GM18502 (cell line): ENCODE data around the gene DOCK2.
A peak's percentile ranks its signal among the peaks of the same experiment; 100 is the strongest.

ENCODE experiments used
- ATAC-seq: cut with Tn5 transposase; IDR thresholded peaks from one replicate; pipeline ENCODE4 v1.9.1; 2021; ENCODE audit warnings: mild to moderate bottlenecking; ENCODE audit not compliant: unreplicated experiment, poor library complexity

DOCK2 gene

DNA sequence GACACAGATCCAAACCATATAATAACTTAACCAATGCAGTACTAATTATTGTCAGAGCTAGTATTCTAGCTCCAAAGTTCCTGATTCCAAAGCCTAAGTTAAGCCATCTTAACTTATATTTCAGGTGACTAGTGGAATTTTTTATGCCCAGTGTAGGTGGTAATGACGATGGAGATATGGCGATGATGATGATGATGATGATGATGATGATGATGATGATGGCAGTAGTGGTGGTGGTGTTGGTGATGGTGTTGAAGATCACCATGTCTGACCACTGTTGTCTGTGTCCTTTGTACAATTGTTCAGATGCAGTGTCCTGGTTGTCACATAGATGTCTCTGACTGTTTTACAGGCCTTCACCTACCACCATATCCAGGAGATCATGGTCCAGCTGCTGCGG, 203.3 kb downstream of the DOCK2 start:
- ATAC-seq = no peak

DNA sequence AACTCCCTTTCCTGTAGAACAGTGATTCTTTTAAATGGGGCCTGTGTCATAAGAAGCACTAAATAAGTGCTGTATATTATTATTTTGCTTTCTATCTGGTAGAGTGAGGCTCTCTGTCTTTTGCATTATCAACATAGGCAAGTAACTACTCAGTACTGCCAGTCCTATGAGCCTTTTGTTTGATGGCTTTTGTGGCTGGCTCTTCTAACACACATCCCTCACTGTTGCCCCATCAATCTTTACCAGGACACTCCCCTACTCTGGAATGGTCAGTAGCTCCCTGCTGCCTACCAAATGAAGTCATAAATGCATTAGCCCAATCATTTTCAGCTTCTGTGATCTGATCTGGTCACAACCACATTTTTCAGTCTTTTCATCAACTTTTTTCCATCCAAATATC, 205.6 kb downstream of the DOCK2 start:
- ATAC-seq = no peak

DNA sequence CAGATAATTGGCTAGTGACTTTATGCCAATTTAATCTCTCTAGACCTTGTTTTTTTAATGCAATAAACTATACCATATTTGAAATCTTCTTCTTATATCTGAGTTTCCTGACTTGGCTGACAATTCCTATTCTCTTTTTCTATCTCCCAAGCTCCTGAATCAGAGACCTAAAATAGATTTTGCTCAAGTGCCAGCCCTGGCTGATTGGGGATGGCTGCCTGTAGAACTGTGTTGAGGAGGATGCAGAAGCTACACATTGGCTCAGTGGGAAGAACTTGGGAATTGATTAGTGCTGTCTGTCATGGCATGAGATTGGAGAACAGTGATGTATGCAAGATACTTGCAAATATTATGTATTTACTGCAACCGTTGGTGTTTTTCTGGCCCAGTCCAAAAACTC, 210.4 kb downstream of the DOCK2 start:
- ATAC-seq = no peak

DNA sequence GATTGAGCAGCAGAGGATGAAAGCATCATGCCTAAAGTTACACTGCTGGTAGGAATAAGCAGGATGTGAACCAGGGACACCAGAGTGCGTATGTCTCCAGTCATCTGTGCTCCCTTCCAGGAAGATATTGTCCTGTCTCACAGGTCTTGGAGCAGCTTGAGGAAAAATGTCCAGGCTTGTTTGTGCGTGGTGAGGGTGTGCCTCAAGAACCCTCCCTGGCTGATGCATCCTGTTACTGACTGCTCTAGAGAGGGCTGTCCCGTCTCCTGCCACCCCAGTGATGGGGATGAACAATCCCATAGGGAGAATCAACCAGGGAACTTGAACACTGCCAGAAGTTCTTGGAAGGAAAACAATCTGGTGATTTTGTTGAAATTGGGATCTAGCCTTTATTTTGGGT, 211.2 kb downstream of the DOCK2 start:
- ATAC-seq = no peak

DNA sequence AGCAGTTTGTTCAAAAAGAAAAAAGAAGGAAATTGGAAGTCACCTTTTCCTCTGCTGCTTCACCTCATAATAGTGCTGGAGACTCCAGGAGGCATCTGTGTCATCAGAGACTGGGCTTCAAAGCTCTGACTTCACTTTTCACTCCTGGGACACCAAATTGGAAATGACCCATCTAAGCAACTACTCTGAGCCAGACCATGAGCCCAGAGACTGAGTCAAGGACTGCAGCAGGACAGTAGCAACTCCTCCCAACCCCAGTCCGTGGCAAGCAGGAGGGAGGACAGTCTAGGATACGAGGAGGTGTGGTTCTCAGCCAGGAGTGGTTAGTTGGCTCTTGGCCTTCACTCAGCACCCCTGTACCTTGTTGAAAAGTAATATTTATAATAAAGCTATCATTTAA, 211.7 kb downstream of the DOCK2 start:
- ATAC-seq = no peak

DNA sequence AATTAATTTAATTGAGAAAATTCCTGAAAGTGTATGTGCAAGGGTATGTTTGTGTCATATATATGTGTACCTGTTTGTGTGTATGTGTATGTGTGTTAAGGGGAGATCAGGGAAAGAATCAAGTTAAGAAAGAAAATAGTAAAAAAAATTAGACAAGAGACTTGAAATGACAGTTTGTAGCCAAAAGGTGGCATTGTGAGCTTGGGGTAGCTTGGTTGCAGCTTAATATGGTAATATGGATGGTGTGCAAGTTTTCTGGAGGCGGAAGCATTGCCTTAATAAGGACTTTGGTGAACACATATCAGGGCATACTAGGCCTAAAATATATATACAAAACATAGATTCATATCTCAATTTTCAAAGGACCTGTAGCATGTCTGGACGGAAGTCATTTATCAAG, 213.3 kb downstream of the DOCK2 start:
- ATAC-seq = no peak

DNA sequence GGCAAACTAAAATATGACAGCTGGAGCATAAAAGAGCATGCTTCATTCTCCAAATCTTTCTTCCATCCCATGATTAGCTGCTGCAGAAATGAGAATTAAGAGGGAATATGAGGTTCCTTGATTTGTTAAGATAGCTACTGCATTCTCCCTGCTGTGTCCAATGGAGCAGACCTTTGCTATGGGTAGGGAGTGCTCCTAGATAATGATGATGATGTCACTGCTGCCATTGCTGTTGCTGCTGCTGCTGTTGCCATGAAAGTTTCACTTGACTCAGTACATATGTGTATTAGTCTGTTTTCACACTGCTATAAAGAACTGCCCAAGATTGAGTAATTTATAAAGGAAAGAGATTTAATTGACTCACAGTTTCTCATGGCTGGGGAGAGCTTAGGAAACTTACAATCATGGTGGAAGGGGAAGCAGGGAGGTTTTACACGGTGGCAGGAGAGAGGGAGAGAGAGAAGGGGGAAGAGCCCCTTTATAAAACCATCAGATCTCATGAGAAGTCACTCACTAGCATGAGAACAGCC, 214.3 kb downstream of the DOCK2 start:
- no peak for ATAC-seq

DNA sequence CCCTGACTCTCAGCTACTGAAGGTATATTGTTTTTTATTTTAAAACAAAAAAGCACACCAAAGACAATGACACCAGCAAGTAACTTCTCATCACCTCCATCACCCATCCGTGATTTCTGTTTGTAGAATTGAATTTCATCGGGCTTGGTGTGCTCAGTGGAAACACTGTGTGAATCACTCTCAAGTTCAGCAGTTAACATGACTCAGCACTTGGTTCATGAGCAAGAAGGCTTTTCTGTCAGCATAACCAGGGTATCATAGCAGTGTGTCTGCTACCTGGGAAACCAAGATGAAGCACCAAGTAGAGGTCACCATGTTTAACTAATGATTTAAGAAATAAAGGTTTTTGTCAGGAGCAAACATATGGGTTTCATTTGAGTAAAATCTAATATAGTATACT, 219.5 kb downstream of the DOCK2 start:
- ATAC-seq = no peak

DNA sequence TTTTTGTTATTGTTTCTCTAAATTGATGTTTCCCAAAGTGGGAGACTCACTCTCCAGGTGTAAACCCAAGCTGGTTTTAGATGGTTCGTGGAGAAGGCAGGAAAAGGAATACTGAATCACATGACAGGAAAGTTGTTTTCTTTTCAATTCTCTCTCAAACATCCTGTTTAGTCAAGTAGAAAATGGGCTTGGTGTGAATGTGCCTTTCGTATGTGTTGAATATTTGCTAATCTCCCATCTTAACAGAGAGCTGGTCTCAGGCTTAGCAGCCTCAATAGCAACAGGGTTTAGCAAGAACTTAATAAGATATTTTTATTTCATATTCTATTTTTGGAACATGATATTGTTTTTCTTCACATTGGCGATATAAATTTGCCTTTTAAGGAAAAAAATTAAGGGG, 223.5 kb downstream of the DOCK2 start:
- peak; percentile 55 for ATAC-seq

DNA sequence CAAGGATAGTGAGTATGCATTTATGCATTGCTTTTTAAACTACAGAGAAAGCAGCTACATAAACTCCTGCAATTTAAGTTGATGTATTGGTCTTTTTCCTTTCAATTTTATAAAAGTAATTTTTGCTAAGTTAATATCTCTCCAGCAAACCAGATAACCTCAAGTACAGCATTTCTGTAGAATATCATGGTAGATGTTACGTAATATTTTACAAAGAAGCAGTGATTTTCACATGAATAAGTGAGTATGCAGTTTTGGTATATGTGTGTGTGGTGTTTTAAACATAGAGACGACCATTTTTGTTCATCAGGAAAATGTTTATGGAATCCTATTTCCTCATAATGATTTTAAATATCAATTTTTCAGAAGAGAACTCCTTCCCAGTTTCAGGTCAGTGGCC, 224.4 kb downstream of the DOCK2 start:
- ATAC-seq = no peak

DNA sequence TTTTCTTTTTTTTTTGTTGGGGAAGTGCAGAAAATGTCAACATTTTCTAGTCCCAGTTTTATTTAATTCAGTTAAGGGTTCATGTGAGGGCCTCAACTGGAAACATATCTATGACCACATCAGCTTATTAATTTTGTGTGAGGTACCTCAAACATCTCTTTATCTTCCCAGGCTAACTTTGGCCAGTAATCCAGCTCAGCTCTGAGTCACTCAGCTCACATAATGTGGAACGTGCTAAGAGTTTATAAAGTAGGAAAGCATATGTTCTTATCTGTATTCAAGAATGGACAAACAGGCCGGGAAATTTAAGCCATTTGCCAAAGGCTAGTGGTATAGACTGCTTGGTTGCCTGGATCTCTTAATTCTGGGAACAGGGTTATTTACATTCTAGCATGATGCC, 224.9 kb downstream of the DOCK2 start:
- ATAC-seq = no peak

DNA sequence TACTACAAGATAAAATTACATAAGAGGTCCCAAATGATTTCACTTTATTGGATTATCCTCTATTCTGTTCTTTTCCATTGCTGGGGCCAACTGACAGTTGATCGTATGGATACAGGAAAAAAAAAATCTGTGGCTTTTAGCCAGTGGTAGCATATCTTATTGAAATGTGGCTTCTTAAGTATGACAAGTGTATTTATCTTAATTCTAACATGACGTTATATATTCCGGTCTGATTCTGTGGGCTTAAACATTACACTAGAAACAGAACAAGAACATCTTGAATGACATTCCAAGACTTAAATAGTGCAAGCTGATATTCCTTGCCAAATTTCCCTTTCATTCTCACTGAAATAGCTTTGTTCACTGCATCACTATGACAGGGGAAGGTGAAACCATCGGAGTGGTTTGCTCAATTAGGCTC, 225.3 kb downstream of the DOCK2 start:
- ATAC-seq = no peak

DNA sequence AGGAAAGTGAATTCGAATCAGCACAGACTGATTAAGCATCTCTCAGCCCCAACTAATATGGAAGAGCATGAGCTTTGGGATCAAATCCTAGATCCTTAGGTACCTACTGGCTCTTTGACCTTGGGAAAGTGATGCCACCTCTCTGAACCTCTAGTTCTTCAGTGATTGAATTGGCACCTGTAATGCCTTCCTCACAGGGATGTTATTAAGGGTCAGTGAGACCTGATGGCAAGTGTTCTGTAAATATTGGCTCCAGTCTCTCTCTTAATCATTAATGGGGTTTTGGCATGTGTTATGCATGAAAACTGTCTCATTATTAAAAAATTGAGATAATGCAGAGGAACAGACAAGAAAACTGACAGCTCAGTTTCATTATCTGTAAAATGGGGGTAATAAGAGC, 227.4 kb downstream of the DOCK2 start:
- ATAC-seq = no peak

DNA sequence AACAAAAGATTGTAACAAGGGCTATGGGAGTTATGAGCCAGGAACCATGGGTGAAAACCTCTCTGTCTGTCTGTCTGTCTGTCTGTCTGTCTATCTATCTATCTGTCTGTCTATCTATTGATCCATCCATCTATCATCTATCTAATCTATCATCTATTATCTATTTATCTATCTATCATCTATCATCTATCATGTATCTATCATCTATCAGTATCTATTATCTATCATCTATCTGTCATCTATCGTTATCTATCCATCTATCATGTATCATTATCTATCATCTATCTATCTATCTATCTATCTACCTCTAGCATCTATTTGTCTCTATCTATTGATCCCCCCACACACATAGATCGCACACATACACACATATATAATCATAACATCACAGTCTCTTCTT, 230.3 kb downstream of the DOCK2 start:
- no peak for ATAC-seq

DNA sequence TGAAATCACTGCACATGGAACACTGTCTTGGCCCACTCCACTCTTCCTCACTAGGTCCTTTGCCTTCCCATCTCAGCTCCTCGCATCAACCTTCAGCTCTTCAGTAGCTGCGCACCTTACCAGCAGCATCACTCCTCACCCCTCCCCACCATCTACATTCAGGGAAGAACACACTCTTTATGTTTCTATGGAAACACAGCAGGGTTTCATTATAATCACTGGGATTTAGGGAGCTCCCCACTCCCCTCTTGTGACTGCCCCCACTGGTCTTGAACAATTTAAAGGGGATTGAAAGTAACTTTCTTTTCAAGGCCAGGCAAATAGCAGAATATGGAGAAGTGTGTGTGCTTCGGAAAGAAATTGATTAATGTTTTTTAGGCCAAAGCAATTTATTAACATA, 232.0 kb downstream of the DOCK2 start:
- no peak for ATAC-seq

DNA sequence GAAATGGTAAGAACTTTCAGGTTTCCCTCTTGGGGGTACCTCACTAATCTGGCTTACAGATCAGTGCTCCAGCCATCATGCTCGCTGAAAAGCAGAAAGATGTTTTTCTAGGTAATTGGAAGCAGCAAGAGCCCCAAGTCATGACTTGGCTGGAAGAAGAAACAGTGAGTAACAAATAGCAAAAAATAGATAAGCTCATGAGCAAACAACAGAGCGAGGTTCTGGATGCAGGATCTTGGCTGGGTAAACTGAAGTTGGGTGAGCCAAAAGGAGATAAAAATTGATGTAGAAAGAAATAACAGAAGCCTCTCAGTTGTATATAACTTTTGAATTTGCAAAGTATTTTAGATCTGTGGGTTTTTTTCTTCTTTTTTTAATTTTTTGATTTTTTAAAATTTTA, 233.1 kb downstream of the DOCK2 start:
- no peak for ATAC-seq

DNA sequence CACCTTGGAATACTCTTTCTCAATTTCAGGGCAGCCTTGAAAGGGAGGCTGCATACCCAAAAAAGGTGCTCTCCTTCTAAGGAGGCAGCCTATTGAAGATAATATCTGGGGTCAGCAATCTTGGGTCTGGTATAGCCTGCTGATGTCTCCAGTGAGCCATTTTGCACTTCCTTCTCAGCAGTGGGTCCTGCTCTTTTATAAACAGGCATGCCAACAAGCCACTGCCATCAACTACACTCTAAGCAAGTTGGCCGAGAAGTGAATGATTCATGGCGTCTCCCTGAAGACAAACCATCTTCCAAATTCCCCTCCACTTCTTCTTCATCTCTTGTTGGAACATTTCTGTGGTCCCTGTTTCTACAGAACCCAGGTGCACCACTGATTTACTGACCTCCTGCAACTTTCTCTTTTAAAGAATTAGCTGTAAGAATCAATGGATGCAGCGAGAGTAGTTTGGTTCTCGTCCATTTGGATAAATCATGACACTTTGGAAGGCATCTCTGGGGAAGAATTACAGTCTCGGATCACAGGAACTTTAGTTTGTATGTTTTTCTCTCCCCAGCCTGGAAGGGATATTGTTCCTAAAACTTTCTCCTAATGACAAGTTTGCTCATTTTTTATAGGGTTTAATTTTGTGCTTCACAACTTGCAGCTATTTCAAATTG, 234.9 kb downstream of the DOCK2 start:
- no peak for ATAC-seq

DNA sequence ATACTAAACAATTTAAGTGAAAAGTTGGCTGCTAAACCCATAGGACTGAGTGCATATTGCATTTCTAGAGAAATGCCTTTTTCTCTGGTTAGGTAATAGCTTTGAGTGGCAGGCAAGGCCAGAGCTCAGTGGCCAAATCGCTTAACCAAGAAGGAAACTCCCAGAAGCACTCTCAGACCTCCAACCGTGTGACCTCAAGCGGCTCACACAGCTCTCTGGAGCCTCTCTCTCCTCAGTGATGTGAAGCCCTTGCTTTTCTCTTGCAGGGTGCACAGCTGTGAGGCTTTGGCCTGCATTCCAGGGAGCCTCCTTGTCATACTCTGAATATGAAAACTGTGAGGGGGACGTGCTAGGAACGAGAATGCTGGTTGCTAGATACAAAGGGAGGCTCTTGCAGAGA, 236.6 kb downstream of the DOCK2 start:
- ATAC-seq = no peak

DNA sequence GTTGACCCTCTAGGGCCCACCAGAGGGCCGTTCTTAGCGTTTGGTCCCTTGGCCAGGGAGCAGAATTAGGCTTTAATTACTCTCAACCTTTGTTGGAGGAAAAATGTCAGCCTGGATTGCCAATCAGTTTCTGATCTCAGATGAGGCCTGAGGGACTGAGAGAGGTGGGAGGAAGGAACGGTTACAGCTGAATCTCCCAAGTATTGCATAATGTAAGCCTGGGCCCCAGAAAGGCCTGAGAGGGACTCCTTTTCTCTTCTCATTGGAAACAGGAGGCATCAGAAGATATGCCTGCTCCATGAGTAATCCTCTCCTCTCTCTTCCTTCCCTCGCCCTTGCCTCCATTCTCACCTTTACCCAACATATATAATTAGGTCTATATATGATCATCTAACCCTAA, 237.5 kb downstream of the DOCK2 start:
- no peak for ATAC-seq

DNA sequence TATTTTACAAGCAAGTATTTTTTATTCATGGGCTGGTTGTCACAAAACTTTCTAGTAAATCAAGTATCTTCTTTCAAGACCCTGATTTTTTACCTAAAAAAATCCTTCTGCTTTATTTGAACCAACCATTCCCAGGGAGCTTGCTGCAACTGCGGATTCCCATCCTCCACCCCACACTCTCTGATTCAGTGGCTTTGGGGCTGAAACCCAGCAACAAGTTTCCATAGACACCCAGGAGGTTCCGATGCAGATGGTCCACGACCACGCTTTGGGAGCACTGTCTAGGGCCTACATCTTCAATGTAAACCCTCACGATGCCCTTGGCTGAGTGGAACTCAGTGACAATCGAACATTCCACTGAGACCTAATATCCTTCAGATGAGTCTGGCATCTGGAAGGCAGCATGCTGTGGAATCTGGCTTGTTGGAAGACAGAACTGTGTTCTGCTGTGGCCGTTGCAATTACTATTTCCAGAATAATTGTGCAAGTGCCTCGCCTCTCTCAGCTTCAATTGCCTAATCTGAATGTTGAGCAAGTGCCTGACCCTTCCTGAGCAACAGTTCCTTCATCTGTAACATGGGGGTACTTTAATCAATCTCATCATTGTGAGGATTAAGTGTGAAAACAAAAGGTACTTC, 238.1 kb downstream of the DOCK2 start:
- no peak for ATAC-seq

DNA sequence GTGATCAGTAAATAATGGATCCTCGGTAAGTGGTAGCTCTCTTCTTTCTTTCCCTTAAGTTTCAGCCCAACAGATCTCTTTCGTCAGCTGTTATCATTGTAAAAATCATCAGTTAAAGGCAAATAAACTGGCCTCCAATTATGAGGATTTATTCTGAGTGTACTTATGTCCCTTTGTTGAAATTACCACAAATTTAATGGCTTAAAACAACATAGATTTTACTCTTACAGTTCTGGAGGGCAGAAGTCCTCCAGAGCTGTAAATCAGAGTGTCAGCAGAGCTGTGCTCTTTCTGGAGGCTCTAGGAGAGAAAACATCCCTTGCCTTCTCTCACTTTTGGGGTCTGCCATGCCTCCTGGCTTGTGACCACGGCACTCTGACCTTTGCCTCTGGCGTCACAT, 238.7 kb downstream of the DOCK2 start:
- ATAC-seq = no peak

DNA sequence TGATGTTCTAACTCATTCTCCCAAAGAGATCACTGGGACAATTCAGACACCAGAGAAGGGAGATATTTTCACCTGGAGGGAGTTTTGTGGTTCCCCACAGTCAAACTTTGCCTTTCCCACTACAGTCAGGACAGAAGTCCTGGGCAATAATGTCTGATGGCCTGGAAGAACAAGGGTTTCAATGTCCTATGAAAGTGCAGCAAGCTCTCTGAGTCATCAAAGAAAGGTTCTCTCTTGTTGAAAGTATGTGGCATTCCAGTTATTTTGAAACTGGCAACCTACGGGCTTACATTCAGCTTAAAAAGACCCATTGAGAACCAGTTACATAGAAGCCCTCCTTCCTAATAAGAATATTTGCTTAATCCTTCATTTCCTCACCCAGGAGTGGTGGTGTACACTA, 239.3 kb downstream of the DOCK2 start:
- no peak for ATAC-seq
